Immature natural killer cell (primary cell): ENCODE results near the gene CRKL. TPM values are rescaled to one million over a fixed set of nuclear protein-coding genes. Genes with fewer than 3 reads are reported as not detected.
"Not testable (repeated sequence)": the region's sequence is repeated elsewhere in the genome, so short reads cannot be mapped to it uniquely, and the experiment has no call there.

Experiments used
- DNase-seq, 3 donors: peaks; one replicate each; pipeline ENCODE4 v3.0.0; 2022; ENCODE audit warnings: mixed read lengths in 1 of 3
- H3K27ac Mint-ChIP-seq, 6 donors: one replicate each; pipeline ENCODE4 v1.8.0; 2020; ENCODE audit warnings: mixed read lengths in 6 of 6, mild to moderate bottlenecking in 5 of 6, inconsistent platforms in 4 of 6, moderate library complexity in 3 of 6
- H3K27me3 Mint-ChIP-seq, 3 donors: one replicate each; pipeline ENCODE4 v1.8.0; 2020 to 2021; ENCODE audit warnings: low read depth in 3 of 3, mild to moderate bottlenecking in 3 of 3, mixed read lengths in 3 of 3, moderate library complexity in 3 of 3, inconsistent platforms in 1 of 3
- H3K36me3 Mint-ChIP-seq, 3 donors: one replicate each; pipeline ENCODE4 v1.8.0; 2020; ENCODE audit warnings: mixed read lengths in 3 of 3, inconsistent platforms in 2 of 3, mild to moderate bottlenecking in 2 of 3
- H3K4me1 Mint-ChIP-seq, 2 donors: one replicate each; pipeline ENCODE4 v1.8.0; 2020; ENCODE audit warnings: inconsistent platforms in 2 of 2, mild to moderate bottlenecking in 2 of 2, mixed read lengths in 2 of 2, moderate library complexity in 1 of 2
- H3K4me3 Mint-ChIP-seq, 5 donors: one replicate each; pipeline ENCODE4 v1.8.0; 2020; ENCODE audit warnings: mild to moderate bottlenecking in 5 of 5, mixed read lengths in 5 of 5, inconsistent platforms in 3 of 5, moderate library complexity in 3 of 5
- H3K9me3 Mint-ChIP-seq, 6 donors: one replicate each; pipeline ENCODE4 v1.8.0; 2020; ENCODE audit warnings: mild to moderate bottlenecking in 6 of 6, mixed read lengths in 6 of 6, inconsistent platforms in 4 of 6, moderate library complexity in 3 of 6
- polyA plus RNA-seq, 3 donors: library from polyadenylated mRNA; unstranded; fragments of 300-500 nt; fragmentation: Illumina TruSeq; gene quantifications; one replicate each; pipeline ENCODE4 v1.2.3, GENCODE V29; 2021

CRKL gene
- polyA plus RNA-seq, 3 donors from 2014 or later: 26.7 to 50.7 (median 43.1) TPM

DNA sequence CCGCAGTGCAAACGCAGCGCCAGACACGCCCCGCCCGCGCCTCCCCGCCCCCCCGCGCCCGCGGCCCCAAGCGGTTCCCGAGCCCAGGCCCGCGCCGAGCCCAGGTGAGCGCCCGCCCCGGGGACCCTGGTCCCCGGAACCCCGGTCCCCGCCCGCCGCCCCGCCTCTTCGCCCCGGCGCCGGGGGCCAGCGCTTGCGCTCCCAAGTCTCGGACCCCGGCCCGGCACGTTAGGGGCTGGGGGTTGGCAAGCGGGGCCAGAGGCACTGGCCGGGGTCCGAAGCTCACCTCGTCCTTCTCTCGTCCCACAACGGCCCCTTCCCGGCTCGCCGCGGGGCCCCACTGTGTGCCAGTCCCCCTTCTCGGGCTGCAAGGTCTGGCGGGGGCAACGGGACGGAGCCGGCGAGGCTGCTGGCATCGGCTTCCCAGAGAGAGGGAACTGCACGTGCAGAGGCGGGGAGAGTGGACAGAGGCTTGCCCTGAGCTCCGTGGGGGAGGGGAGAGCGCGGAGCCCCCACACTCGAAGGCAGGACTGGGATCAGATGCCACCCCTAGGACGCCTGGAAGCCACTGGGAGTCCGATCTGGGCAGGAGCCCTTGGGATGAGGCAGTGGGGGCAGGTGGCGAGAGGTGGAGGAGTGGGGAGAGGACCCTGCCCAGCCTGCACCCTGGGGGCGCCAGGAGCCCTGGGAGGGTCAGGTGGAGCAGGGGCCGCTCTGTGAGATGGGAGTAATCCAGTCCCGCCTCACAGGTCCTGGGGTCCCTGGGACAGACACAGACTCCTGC, 48.1 kb downstream of the CRKL start:
- Mint-ChIP-seq H3K36me3 (no peaks in the 10 kb centered on the region), H3K27me3 (peaks cover 5 to 16% (median 9%) of the 10 kb centered on the region in 3 donors), H3K9me3 (no peaks in the 10 kb centered on the region), H3K27ac (no peak overlapping the region), H3K4me1 (peaks cover 6 to 7% of the 10 kb centered on the region in 2 donors), H3K4me3 (peak overlapping the region in 2 of 5 donors; percentile 18 to 32)
- DNase-seq: no peak

DNA sequence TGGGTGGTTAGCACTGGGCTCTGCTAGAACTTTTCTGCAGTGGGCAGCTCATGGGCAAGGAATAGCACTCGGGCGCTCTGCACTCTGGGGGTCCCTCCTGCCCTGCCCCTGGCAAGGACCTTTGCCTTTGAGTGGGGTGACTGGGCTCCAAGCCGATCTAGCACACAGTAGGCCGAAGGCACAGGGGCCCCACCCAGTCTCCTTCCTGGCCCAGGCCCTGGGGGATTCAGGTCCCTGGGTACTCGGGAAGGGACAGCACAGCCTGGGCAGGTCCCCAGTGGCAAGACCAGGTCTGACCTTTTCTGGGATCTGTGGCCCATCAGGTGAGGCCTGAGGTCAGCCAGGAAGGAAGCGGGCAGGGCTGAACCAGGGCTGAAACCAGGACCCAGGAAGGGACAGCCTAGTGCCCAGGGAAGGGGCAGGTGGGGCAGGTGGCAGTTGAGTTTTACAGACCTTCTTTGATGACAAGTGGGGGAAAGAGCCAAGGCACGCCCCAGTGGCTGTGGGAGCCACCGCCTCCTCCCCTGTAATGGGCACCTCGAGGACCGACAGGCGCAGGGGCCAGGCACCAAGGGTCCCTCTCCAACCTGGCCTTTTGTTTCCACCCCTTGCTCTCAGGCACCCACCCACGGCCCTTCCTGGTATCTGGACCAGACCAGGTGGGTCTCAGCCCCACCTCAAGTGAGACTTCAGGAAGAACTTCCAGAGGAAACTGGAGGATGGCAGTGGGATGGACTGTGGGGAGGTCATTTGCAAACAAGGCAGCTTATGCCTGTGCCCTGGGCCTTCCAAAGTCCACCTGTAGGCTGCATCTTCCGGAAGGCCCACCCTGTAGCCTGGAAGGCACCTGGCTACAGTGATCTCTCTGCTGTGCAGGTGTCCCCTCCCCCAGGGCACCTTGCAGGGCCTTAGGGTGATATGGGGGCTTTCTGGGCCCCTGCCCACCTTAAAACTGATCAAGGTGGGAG, 49.0 kb downstream of the CRKL start:
- H3K36me3 Mint-ChIP-seq: no peaks in the 10 kb centered on the region
- H3K9me3 Mint-ChIP-seq: no peaks in the 10 kb centered on the region
- peak overlapping the region in 2 of 5 donors; percentile 18 to 32 for H3K4me3 Mint-ChIP-seq
- DNase-seq: no peak
- H3K27me3 Mint-ChIP-seq: peaks cover 5 to 15% (median 9%) of the 10 kb centered on the region in 3 donors
- H3K4me1 Mint-ChIP-seq: peaks cover 6 to 7% of the 10 kb centered on the region in 2 donors
- no peak overlapping the region for H3K27ac Mint-ChIP-seq

DNA sequence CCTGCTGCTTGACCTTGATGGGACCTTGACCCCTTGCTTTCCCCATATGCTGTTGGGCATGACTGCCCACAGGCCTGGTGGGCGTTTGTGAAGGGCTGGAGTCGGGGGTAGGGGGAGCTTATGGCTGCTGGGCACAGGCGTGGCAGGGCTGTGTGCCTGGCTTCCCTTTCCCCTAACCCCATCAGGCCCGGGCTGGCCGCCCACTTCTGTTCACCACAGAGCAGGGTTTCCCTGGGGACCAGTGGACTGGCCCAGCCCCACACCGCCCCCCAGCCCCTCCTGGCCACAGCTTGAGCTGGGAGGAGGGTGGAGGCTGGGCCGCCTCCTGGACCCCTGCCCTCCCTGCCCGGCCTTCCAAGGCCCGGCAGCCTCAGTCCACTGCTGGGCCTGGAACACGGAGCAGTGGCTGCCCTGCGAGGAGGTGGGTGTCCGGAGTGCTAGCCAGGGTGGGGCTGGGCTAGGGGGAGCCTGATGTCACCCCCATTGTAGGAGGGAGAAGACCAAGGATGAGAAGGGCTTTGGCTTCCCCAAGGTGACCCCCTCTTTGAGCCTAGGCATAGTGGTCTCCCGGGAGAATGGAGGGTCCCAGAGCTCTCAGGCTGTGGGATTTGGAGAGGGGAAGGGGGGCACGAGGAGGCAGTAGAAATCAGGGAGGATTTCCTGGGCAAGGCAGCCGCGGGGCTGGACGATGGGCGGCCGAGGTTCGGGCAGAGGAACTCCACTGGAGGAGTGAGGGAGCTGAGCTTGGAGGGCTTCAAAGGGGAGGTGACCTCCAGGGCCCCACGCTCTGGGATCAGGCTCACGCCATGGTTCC, 49.9 kb downstream of the CRKL start, which contains the start of gene AIFM3:
TSS of gene AIFM3 (plus strand) at position 373 of the 814 bp plus-strand sequence. CDS start 690 bp downstream, outside the sequence.
- Mint-ChIP-seq H3K9me3 (no peaks in the 10 kb centered on the region), H3K4me3 (no peak within 1 kb of the TSS), H3K36me3 (no peaks in the 10 kb centered on the region), H3K4me1 (peaks cover 5 to 6% of the 10 kb centered on the region in 2 donors), H3K27ac (no peak within 1 kb of the TSS), H3K27me3 (peaks cover 5 to 12% (median 9%) of the 10 kb centered on the region in 3 donors)
- no peak for DNase-seq

DNA sequence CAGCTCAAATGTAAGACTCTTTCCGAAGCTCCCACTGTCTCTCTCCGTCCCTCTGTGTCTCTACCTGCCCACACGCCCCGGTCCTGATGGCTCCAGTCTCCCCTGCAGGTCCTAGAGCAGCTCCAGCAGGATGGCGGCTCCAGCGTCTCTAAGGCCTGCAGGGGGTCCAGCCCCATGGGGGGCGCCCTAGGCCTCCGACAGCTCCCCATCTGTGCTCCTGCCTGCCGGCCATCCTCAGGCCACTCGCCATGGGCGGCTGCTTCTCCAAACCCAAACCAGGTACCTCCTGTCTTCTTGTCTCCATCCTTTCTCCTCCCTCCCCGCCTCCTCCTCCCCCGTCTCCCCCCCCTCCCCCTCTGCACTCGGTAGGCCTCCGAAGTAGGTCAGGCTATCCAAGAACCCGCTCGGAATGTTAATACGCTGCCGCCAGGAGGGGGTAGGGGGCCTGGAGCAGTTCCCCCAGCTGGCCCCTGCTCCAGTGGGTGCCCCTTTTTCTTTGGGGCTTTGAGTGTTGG, 50.5 kb downstream of the CRKL start:
- Mint-ChIP-seq H3K9me3 (no peaks in the 10 kb centered on the region), H3K4me3 (no peak overlapping the region), H3K4me1 (peaks cover 5 to 6% of the 10 kb centered on the region in 2 donors), H3K36me3 (no peaks in the 10 kb centered on the region), H3K27ac (no peak overlapping the region), H3K27me3 (peaks cover 5 to 12% (median 7%) of the 10 kb centered on the region in 3 donors)
- DNase-seq: no peak

DNA sequence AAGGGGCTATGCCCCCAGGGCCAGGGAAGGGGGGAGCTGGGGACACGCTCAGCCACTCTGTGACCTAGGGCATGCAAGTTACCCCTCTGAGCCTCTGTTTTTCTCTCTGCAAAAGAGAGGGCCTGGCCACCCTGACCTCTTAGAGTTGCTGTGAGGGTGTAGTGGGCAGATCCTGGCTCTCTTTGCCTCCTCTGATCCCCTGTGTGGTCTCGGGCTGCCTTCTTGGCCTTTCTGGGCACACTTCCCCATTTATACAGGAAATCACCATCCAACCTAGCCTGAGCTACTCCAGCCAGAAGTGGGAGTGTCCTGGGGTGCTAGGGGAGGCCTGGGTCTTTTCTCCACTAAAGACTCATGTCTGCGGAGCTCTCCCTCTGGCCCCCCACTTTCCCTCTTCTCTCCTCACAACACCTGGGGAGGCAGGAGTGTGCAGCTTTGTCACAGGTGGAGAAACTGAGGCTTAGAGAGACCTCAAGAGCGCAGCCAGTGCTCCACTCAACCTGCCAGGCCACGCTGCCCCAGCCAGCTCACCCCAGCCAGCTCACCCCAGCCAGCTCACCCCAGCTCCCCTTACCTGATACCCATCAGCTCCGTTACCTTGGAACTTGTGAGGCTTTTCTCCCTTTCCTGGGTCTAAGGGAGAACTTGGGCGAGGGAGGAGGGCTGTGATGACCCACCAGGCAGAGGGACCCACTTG, 51.2 kb downstream of the CRKL start:
- H3K9me3 Mint-ChIP-seq: no peaks in the 10 kb centered on the region
- H3K4me1 Mint-ChIP-seq: peaks cover 5 to 6% of the 10 kb centered on the region in 2 donors
- H3K27ac Mint-ChIP-seq: peak overlapping the region in 1 of 6 donors; percentile 45
- peaks cover 5 to 12% (median 7%) of the 10 kb centered on the region in 3 donors for H3K27me3 Mint-ChIP-seq
- H3K36me3 Mint-ChIP-seq: no peaks in the 10 kb centered on the region
- H3K4me3 Mint-ChIP-seq: no peak overlapping the region
- no peak for DNase-seq

DNA sequence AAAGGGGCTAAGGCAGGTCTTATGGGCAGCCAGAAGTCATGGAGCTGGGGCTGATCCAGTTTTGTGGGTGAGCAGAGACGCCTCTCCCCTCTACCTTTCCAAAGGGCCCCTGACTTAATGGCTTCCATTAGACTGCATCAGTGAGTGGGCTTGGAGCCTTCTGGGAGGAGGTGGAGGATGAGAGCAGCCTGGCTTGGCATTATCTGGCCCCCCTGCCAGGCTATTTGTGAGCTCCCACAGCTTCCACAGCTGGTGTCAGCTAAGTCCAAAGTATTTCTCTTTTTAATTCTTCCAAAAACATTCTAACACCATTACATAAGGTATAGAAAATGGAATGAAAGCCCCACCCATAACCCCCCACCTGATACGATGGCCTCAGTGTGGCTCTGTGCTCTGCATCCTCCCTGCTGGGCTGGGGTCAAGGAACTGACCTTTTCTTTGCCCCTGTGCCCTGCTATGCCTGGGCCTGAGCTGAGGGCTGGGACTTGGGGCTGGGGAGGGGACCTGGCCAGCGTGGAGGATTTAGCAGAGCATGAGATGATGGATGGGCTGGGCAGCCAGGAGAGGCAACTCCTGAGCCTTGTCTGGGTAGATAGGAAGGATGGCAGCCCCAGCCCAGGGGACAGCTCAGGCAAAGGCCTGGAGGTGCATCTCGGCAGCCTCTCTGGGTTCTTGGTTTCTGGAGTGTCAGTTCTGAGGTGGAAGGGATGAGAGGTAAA, 53.9 kb downstream of the CRKL start:
- H3K36me3 Mint-ChIP-seq: no peaks in the 10 kb centered on the region
- DNase-seq: no peak
- no peaks in the 10 kb centered on the region for H3K4me1 Mint-ChIP-seq
- no peak overlapping the region for H3K4me3 Mint-ChIP-seq
- no peak overlapping the region for H3K27ac Mint-ChIP-seq
- H3K27me3 Mint-ChIP-seq: peaks cover 0 to 2% (median 2%) of the 10 kb centered on the region in 3 donors
- H3K9me3 Mint-ChIP-seq: no peaks in the 10 kb centered on the region

DNA sequence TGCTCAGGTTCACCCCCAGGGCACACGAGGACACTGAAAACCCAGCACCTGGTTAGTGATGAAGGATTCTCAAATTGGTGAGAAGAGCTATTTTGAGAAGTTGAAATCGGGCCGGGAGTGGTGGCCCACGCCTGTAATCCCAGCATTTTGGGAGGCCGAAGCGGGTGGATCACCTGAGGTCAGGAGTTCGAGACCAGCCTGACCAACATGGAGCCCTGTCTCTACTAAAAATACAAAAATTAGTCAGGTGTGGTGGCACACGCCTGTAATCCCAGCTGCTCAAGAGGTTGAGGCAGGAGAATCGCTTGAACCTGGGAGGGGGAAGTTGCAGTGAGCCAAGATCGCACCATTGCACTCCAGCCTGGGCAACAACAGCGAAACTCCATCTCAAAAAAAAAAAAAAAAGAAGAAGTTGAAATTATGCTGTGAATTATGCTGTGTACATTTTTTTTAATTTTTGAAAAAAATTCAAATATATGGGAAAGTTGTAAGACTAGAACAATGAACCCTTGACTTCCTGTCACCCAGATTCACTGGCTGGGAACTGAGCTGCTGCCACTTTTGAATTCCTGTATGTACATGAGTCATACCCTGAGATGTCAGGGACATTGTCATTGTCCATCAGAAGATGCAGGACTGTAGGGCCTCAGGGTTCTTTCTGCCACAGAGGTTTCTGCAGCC, 54.9 kb downstream of the CRKL start:
- H3K9me3 Mint-ChIP-seq, H3K27me3 Mint-ChIP-seq, H3K27ac Mint-ChIP-seq, H3K4me1 Mint-ChIP-seq, H3K4me3 Mint-ChIP-seq, DNase-seq, H3K36me3 Mint-ChIP-seq: not testable (repeated sequence)

DNA sequence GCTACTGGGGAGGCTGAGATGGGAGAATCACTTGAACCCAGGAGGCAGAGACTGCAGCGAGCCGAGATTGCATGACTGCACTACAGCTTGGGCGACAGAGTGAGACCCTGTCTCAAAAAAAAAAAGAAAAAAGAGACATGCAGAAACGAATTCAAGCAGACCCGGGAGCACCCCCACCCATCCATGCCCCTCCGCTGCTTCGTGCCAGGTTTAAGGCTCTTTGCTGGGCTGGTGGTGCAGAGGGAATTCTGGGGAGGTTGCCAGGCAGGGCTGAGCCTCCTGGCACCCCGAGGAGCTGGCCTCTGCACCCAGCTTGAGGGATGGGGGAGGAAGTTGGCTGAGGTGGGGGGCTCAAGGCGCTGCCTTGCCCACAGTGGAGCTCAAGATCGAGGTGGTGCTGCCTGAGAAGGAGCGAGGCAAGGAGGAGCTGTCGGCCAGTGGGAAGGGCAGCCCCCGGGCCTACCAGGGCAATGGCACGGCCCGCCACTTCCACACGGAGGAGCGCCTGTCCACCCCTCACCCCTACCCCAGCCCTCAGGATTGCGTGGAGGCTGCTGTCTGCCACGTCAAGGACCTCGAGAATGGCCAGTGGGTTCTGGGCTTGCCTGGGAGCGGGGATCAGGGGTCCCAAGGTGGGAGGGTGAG, 55.8 kb downstream of the CRKL start:
- DNase-seq: no peak
- Mint-ChIP-seq H3K9me3 (no peaks in the 10 kb centered on the region), H3K27me3 (peaks cover 0 to 3% (median 2%) of the 10 kb centered on the region in 3 donors), H3K27ac (no peak overlapping the region), H3K4me3 (no peak overlapping the region), H3K36me3 (no peaks in the 10 kb centered on the region), H3K4me1 (no peaks in the 10 kb centered on the region)

DNA sequence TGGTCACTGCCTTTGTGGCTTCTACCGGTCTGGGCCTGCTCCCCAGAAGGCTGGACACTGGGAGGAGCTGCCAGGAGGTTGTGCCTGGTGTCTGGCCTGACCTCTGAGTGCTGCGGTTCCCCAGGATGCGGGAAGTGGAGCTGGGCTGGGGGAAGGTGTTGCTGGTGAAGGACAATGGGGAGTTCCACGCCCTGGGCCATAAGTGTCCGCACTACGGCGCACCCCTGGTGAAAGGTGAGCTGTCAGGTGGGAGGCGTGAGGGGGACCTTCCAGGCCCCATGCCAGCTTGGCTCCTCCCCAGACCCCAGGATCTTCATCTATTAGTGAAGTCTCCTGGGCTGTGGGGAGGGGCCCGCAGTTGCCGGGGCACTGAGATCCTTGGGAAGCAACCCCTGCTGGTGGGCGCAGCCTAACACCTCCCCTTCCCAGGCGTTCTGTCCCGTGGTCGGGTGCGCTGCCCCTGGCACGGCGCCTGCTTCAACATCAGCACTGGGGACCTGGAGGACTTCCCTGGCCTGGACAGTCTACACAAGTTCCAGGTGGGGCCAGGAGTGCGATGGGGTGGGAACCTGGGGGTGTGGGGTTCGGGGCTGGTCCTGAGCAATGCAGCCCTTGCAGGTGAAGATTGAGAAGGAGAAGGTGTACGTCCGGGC, 56.6 kb downstream of the CRKL start:
- H3K4me1 Mint-ChIP-seq: no peaks in the 10 kb centered on the region
- no peak overlapping the region for H3K27ac Mint-ChIP-seq
- H3K4me3 Mint-ChIP-seq: no peak overlapping the region
- no peaks in the 10 kb centered on the region for H3K36me3 Mint-ChIP-seq
- peaks cover 0 to 3% (median under 1%) of the 10 kb centered on the region in 3 donors for H3K27me3 Mint-ChIP-seq
- DNase-seq: no peak
- no peaks in the 10 kb centered on the region for H3K9me3 Mint-ChIP-seq

DNA sequence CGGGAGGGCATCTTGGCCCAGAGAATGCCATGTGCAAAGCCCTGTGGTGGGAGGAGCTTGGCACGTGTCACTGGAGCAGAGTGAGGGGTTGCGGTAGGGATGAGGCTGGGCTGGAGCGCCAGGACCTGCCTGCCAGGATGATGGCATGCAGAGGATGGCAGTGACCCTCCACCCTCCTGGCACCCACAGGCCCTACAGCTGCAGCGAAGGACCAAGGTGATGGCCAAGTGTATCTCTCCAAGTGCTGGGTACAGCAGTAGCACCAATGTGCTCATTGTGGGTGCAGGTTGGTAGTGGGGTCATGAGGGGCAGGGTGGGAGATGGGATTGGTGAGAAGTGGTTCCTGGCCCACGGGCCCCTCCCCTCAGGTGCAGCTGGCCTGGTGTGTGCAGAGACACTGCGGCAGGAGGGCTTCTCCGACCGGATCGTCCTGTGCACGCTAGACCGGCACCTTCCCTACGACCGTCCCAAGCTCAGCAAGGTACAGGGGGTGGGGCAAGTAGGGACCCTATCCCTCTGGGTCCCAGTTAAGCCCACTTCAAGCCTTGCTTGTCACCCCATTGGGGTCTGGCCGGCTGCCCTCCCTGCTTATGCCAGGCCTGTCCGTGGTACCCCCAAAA, 57.2 kb downstream of the CRKL start:
- no peaks in the 10 kb centered on the region for H3K9me3 Mint-ChIP-seq
- no peak overlapping the region for H3K27ac Mint-ChIP-seq
- H3K36me3 Mint-ChIP-seq: no peaks in the 10 kb centered on the region

More for the DNA sequence above, 57.2 kb downstream of the CRKL start:
- no peak for DNase-seq
- no peak overlapping the region for H3K4me3 Mint-ChIP-seq
- peaks cover 0 to 3% (median 0%) of the 10 kb centered on the region in 3 donors for H3K27me3 Mint-ChIP-seq
- peaks cover 3 to 4% of the 10 kb centered on the region in 2 donors for H3K4me1 Mint-ChIP-seq
